VCaP (cell line): ENCODE data around the gene GNA15.
A peak's percentile ranks its signal among the peaks of the same experiment; 100 is the strongest.

Experiments
- H3K27ac ChIP-seq: fragments of 450-650 bp; 2 replicates; pipeline ENCODE4 v1.5.1; 2017
- TF ChIP-seq, protein P1 (sequence below): fragments of 450-650 bp; conservative IDR thresholded peaks from 2 replicates; pipeline ENCODE4 v1.5.1; 2017; ENCODE audit warnings: mild to moderate bottlenecking, moderate library complexity

GNA15 gene

DNA sequence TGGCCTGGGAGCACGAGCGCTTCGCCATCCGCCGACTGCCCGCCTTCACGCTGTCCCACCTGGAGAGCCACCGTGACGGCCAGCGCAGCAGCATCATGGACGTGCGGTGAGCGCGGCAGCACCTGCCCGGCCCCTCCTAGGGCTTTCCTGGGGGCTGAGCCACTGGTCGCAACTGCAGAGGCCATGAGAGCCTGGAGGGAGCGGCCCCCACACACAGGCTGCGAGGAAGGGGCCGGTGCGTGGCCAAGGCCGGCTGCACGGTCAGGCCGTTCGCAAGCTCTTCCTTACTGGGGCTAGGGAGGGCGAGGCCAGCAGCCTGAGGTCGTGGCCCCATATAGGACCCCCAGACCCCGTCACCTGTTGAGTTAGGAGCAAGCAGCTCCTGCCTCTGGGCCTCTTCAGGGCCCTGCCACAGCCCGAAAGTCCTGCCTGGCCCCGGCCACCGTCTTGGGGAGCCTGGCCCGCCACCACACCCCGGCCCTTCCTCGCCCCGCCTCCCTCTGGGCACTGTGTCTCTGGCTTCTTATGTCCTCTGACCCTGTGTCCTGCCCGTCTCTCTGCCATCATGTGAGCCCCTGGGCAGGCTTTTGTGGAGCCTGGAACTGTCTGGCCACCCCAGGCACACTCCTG, 68.9 kb downstream of the GNA15 start:
- TF ChIP-seq, protein P1, sequence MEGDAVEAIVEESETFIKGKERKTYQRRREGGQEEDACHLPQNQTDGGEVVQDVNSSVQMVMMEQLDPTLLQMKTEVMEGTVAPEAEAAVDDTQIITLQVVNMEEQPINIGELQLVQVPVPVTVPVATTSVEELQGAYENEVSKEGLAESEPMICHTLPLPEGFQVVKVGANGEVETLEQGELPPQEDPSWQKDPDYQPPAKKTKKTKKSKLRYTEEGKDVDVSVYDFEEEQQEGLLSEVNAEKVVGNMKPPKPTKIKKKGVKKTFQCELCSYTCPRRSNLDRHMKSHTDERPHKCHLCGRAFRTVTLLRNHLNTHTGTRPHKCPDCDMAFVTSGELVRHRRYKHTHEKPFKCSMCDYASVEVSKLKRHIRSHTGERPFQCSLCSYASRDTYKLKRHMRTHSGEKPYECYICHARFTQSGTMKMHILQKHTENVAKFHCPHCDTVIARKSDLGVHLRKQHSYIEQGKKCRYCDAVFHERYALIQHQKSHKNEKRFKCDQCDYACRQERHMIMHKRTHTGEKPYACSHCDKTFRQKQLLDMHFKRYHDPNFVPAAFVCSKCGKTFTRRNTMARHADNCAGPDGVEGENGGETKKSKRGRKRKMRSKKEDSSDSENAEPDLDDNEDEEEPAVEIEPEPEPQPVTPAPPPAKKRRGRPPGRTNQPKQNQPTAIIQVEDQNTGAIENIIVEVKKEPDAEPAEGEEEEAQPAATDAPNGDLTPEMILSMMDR: no peak
- H3K27ac ChIP-seq: no peak overlapping the region

GRCh38 chr19:3206216-3206953, 70.6 kb downstream of the GNA15 start:
- TF ChIP-seq, protein P1: no peak
- H3K27ac ChIP-seq: no peak overlapping the region

DNA sequence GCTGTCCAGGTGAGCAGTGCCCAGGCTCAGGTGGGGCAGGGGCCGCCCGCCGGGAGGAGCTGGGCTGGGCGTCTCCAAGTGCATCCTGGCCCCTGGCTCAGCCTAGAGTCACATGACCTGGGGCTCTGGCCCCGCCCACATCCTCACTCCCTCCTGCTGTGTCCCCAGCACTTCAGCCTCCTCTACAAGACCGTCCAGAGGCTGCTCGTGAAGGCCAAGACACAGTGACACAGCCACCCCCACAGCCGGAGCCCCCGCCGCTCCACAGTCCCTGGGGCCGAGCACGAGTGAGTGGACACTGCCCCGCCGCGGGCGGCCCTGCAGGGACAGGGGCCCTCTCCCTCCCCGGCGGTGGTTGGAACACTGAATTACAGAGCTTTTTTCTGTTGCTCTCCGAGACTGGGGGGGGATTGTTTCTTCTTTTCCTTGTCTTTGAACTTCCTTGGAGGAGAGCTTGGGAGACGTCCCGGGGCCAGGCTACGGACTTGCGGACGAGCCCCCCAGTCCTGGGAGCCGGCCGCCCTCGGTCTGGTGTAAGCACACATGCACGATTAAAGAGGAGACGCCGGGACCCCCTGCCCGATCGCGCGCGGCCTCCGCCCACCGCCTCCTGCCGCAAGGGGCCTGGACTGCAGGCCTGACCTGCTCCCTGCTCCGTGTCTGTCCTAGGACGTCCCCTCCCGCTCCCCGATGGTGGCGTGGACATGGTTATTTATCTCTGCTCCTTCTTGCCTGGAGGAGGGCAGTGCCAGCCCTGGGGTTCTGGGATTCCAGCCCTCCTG, 71.8 kb downstream of the GNA15 start:
- TF ChIP-seq, protein P1: no peak

DNA sequence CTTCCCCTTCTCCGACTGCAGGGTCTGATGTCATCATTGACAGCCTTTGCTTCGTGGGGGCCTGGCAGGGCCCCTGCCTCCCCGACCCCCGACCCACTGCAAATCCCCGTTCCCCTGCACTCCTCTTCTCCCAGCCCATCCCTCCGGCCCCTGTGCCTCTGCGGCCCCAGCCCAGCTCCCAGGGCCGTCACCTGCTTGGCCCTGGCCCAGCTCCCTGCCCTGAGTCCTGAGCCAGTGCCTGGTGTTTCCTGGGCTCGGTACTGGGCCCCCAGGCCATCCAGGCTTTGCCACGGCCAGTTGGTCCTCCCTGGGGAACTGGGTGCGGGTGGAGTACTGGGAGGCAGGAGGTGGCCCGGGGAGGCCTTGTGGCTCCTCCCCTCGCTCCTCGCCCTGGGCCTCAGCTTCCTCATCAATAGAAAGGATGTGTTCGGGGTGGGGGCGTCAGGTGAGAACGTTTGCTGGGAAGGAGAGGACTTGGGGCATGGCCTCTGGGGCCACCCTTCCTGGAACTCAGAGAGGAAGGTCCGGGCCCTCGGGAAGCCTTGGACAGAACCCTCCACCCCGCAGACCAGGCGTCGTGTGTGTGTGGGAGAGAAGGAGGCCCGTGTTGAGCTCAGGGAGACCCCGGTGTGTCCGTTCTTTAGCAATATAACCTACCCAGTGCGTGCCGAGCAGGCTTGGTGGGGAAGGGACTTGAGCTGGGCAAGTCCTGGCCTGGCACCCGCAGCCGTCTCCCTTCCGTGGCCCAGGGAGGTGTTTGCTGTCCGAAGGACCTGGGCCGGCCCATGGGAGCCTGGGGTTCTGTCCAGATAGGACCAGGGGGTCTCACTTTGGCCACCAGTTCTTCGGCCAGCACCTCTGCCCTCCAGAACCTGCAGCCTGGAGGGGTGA, 72.7 kb downstream of the GNA15 start:
- no peak overlapping the region for H3K27ac ChIP-seq
- TF ChIP-seq, protein P1: no peak

More for the DNA sequence above, 71.8 kb downstream of the GNA15 start:
- H3K27ac ChIP-seq: no peak overlapping the region

- TF ChIP-seq, protein P1: peak; percentile 71
- H3K27ac ChIP-seq: no peak overlapping the region
These were observed 74.6 kb downstream of the GNA15 start for GRCh38 chr19:3210347-3211017.

DNA sequence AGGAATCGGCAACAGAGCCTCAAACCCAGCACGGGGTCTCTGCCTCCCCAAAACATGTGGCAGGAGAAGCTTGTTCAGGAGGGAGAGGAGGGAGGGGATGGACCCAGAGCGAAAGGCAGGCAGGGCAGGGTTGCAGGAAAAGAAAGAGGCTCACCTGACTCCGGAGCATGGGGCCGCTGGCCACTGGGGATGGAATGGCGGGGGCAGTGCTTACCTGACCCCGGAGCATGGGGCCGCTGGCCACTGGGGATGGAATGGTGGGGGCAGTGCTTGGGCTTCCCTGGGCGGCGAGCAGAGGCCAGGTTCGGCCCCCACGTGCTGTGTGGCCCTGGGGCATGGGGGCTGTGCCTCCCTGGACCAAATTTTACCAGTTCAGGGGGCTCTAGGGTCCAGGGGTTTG, 75.4 kb downstream of the GNA15 start:
- TF ChIP-seq, protein P1: no peak
- H3K27ac ChIP-seq: no peak overlapping the region
